Measurements from ENCODE around the gene H3-3A.

Gene H3-3A

DNA sequence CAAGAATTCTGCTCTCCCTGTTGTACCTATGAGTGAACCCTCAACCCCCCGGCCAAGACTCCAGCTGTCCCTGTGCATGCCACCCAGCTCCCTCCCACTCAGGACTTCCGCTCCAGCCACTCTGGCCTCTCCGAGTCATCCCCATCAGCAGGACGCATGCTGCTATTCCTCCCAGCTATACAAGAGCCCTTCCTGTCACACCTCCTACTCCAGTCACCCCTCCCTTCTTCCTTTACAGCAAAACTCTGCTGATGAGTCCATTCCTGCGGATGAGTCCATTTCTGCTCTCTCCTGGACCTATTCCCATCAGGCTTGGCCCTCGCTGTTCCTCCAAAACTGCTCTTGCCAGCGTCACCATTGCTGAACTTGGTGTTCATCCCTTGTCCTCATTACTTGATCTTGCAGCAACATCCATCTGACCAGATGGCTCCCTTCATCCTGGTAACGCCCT is 42.2 kb downstream of the H3-3A start:
- Histone ChIP-seq H3K27me3 (ENCODE audit: control insufficient read depth, insufficient read depth, low read length) (peaks cover 4% of the 10 kb centered on the region), H3K4me3 (ENCODE audit: low read depth, low read length) (no peak overlapping the region), H3K4me1 (ENCODE audit: control insufficient read depth, insufficient read depth, low read length) (peaks cover 19% of the 10 kb centered on the region), H3K36me3 (ENCODE audit: control insufficient read depth, insufficient read depth, low read length) (no peaks in the 10 kb centered on the region), H3K9me3 (ENCODE audit: control insufficient read depth, insufficient read depth, low read length) (no peaks in the 10 kb centered on the region), H3K27ac (ENCODE audit: low read depth, low read length) (no peak overlapping the region), H3K9ac (ENCODE audit: low read depth, low read length) (no peak overlapping the region)

DNA sequence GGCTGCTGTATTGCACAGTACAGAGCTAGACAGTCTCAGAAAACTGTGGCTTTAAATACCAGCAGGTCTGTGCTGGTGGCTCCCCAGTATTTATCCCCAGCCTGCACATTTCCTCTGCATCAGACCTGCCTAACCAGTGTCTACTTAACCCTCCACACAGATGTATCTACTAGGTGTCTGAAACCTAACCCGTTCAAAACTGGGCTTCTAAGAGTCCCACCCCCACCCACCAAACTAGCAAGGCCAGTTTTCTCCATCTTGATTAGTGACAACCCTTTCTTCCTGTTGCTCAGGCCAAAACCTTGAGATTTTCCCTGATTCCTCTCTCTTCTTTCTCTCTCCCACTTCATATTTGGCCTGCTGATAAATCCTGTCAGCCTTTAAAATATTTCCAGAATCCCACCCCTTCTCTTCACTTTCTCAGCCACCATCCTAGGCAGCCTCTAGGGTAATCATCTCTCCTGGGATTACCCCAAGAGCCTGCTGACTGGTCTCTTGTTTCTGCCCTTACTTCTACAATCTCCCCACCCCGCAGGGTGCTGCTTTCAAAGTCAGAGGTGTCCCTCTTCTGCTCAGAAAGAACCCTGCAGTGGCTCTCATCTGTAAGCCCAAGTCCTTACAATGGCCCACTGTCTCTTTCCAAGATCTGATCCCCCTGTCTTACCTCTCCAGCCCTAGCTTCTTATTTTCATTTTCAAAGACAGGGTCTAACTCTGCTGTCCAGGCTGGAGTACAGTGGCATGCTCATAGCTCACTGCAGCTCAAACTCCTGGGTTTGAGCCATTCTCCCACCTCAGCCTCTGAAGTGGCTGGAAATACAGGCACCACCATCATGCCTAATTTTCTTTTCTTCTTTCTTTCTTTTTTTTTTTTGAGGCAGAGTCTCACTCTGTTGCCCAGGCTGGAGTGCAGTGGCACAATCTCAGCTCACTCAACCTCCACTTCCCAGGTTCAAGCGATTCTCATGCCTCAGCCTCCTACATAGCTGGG is 45.2 kb downstream of the H3-3A start:
- Histone ChIP-seq H3K9ac (ENCODE audit: low read depth, low read length) (no peak overlapping the region), H3K27me3 (ENCODE audit: control insufficient read depth, insufficient read depth, low read length) (no peaks in the 10 kb centered on the region), H3K9me3 (ENCODE audit: control insufficient read depth, insufficient read depth, low read length) (no peaks in the 10 kb centered on the region), H3K4me1 (ENCODE audit: control insufficient read depth, insufficient read depth, low read length) (peaks cover 38% of the 10 kb centered on the region), H3K36me3 (ENCODE audit: control insufficient read depth, insufficient read depth, low read length) (no peaks in the 10 kb centered on the region), H3K4me3 (ENCODE audit: low read depth, low read length) (no peak overlapping the region), H3K27ac (ENCODE audit: low read depth, low read length) (peak overlapping the region; percentile 15)

DNA sequence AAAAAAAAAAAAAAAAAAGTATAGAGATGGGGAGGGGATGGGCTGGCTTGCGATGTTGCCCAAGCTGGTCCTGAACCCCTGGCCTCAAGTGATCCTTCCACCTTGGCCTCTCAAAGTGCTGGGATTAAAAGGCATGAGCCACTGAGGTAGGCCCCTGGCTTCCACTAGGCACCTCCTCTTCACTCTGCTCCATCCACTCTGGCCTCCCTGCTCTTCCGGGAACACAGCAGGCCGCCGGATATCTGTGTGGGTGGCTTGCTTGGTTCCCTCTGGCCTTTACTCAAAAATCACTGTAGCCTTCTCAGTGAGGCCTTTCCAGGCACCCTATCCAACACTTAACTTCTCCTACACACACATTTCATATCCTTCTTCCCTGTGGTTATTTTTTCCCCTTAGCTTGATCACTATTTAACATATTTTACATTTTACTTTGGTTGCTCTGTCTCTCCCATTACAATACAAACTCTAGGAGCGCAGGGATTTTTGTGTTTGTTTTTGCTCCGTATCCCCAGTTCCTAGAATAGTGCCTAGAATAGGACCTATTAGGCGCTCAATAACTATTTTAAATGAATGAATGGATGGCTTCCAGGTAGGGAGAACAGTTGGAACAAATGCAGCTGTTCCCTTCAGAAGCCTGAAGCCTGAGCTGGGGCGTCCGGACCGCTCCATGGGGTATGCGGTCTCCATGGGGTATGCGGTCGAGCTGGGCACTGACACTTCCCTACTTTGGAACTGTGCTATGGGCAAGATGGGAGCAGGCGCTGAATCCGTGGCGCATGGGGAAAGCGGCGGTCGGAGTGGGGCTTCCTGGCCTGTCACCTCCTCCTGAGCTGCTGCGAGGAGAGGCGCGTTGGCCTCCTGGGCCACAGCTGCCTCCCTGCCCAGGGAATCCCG is 46.7 kb downstream of the H3-3A start:
- Histone ChIP-seq H3K27me3 (ENCODE audit: control insufficient read depth, insufficient read depth, low read length) (no peaks in the 10 kb centered on the region), H3K27ac (ENCODE audit: low read depth, low read length) (peak overlapping the region; percentile 74), H3K4me3 (ENCODE audit: low read depth, low read length) (peak overlapping the region; percentile 79), H3K36me3 (ENCODE audit: control insufficient read depth, insufficient read depth, low read length) (no peaks in the 10 kb centered on the region), H3K9ac (ENCODE audit: low read depth, low read length) (no peak overlapping the region), H3K4me1 (ENCODE audit: control insufficient read depth, insufficient read depth, low read length) (peaks cover 41% of the 10 kb centered on the region), H3K9me3 (ENCODE audit: control insufficient read depth, insufficient read depth, low read length) (no peaks in the 10 kb centered on the region)

DNA sequence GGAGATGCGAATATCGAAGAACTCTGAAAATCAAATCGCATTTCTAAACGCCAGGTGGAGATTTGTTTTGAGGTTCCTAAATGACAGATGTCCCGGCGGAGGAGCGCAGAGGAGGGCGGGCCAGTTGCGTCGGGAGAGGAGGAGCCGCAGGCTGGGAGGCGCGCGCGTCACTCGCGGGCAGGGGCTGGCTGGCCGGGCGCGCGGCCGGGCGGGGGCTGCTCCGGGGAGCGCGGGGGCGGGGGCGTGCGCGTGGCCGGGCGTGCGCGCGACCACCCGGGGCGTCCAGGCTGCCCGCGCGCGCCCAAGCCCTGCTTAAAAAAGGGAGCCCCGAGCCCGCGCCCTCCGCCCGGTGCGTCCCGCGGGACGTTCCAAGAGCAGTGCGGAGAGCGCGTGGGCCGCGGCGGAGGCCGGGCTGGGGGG is 47.3 kb downstream of the H3-3A start:
- peaks cover 38% of the 10 kb centered on the region for H3K4me1 ChIP-seq (ENCODE audit: control insufficient read depth, insufficient read depth, low read length)
- H3K27ac ChIP-seq (ENCODE audit: low read depth, low read length), result peak overlapping the region; percentile 74
- no peaks in the 10 kb centered on the region for H3K36me3 ChIP-seq (ENCODE audit: control insufficient read depth, insufficient read depth, low read length)
- no peak overlapping the region for H3K9ac ChIP-seq (ENCODE audit: low read depth, low read length)
- H3K27me3 ChIP-seq (ENCODE audit: control insufficient read depth, insufficient read depth, low read length), result no peaks in the 10 kb centered on the region
- H3K9me3 ChIP-seq (ENCODE audit: control insufficient read depth, insufficient read depth, low read length), result no peaks in the 10 kb centered on the region
- peak overlapping the region; percentile 79 for H3K4me3 ChIP-seq (ENCODE audit: low read depth, low read length)

DNA sequence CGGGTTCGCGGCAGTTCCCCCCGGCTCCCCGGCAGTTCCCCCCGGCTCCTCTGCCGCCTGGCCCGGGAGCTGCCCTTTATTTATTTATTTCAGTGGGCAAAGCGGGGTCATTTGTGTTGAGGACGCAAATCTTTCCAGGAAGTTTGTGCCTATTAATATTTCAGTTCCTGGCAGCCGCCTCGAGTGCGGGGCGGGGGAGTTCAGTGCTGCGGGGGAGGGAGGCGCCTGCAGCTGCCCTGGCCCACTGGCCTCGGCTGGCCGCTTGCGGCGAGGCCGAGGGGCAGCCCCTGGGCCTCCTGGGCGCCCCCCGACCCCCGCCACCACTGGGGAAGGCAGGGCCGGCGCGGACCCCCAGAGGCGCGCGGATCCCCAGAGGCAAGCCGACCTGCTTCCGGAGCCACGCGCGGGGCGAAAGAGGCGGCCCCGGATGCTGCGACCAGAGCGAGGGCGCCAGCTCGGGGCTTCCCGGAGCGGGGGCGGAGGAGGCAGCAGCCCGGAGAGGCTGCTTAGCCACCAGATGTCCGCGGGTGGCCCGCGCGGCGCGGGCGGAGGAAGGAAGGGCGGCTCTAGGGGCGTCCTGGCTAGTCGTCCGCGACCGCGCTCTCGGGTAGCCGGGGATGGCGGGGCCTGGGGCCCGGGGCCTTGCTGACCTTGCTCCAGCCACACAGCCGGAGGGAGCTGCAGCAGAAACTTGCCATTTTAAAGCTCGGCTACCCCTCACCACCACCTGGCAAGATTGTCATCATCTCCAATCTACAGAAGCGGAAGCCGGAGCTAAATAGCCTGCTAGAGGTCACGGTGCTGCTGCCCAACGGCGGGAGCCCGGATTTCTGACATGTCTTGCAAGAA is 48.0 kb downstream of the H3-3A start:
- H3K4me3 ChIP-seq (ENCODE audit: low read depth, low read length), result peak overlapping the region; percentile 63
- no peaks in the 10 kb centered on the region for H3K27me3 ChIP-seq (ENCODE audit: control insufficient read depth, insufficient read depth, low read length)
- peaks cover 35% of the 10 kb centered on the region for H3K4me1 ChIP-seq (ENCODE audit: control insufficient read depth, insufficient read depth, low read length)
- H3K27ac ChIP-seq (ENCODE audit: low read depth, low read length), result peak overlapping the region; percentile 50
- no peak overlapping the region; the same call in 1 of the 2 replicates for H3K9ac ChIP-seq (ENCODE audit: low read depth, low read length)
- no peaks in the 10 kb centered on the region for H3K9me3 ChIP-seq (ENCODE audit: control insufficient read depth, insufficient read depth, low read length)
- no peaks in the 10 kb centered on the region for H3K36me3 ChIP-seq (ENCODE audit: control insufficient read depth, insufficient read depth, low read length)

- peak overlapping the region; percentile 67 for H3K27ac ChIP-seq (ENCODE audit: low read depth, low read length)
- no peaks in the 10 kb centered on the region for H3K36me3 ChIP-seq (ENCODE audit: control insufficient read depth, insufficient read depth, low read length)
- no peaks in the 10 kb centered on the region for H3K9me3 ChIP-seq (ENCODE audit: control insufficient read depth, insufficient read depth, low read length)
- H3K4me1 ChIP-seq (ENCODE audit: control insufficient read depth, insufficient read depth, low read length), result peaks cover 35% of the 10 kb centered on the region
- H3K27me3 ChIP-seq (ENCODE audit: control insufficient read depth, insufficient read depth, low read length), result no peaks in the 10 kb centered on the region
- H3K4me3 ChIP-seq (ENCODE audit: low read depth, low read length), result peak overlapping the region; percentile 63
- no peak overlapping the region for H3K9ac ChIP-seq (ENCODE audit: low read depth, low read length)
Observed at GRCh38 chr1:226111098-226111882, 48.8 kb downstream of the H3-3A start.

GRCh38 chr1:226111883-226112261 is 49.4 kb downstream of the H3-3A start:
- Histone ChIP-seq H3K4me1 (ENCODE audit: control insufficient read depth, insufficient read depth, low read length) (peaks cover 35% of the 10 kb centered on the region), H3K36me3 (ENCODE audit: control insufficient read depth, insufficient read depth, low read length) (no peaks in the 10 kb centered on the region), H3K4me3 (ENCODE audit: low read depth, low read length) (peak overlapping the region; percentile 63), H3K9ac (ENCODE audit: low read depth, low read length) (no peak overlapping the region), H3K9me3 (ENCODE audit: control insufficient read depth, insufficient read depth, low read length) (no peaks in the 10 kb centered on the region), H3K27ac (ENCODE audit: low read depth, low read length) (peak overlapping the region; percentile 67), H3K27me3 (ENCODE audit: control insufficient read depth, insufficient read depth, low read length) (no peaks in the 10 kb centered on the region)

- no peaks in the 10 kb centered on the region for H3K36me3 ChIP-seq (ENCODE audit: control insufficient read depth, insufficient read depth, low read length)
- H3K4me1 ChIP-seq (ENCODE audit: control insufficient read depth, insufficient read depth, low read length), result peaks cover 31% of the 10 kb centered on the region
- H3K27ac ChIP-seq (ENCODE audit: low read depth, low read length), result peak overlapping the region; percentile 67
- no peak overlapping the region for H3K9ac ChIP-seq (ENCODE audit: low read depth, low read length)
- no peak overlapping the region; the same call in 1 of the 2 replicates for H3K4me3 ChIP-seq (ENCODE audit: low read depth, low read length)
- H3K27me3 ChIP-seq (ENCODE audit: control insufficient read depth, insufficient read depth, low read length), result no peaks in the 10 kb centered on the region
- H3K9me3 ChIP-seq (ENCODE audit: control insufficient read depth, insufficient read depth, low read length), result no peaks in the 10 kb centered on the region
Observed at GRCh38 chr1:226112626-226113025, 50.1 kb downstream of the H3-3A start.

- Histone ChIP-seq H3K36me3 (ENCODE audit: control insufficient read depth, insufficient read depth, low read length) (no peaks in the 10 kb centered on the region), H3K27me3 (ENCODE audit: control insufficient read depth, insufficient read depth, low read length) (peaks cover 10% of the 10 kb centered on the region; the same call in 1 of the 2 replicates), H3K9me3 (ENCODE audit: control insufficient read depth, insufficient read depth, low read length) (no peaks in the 10 kb centered on the region), H3K27ac (ENCODE audit: low read depth, low read length) (no peak overlapping the region), H3K9ac (ENCODE audit: low read depth, low read length) (no peak overlapping the region), H3K4me1 (ENCODE audit: control insufficient read depth, insufficient read depth, low read length) (peaks cover 27% of the 10 kb centered on the region), H3K4me3 (ENCODE audit: low read depth, low read length) (no peak overlapping the region)
Observed at GRCh38 chr1:226116673-226117072, 54.2 kb downstream of the H3-3A start.

Measured in HUES48 (cell line).